Ishikawa (cell line): ENCODE results near the gene NOP53.

Source experiments
- CEBPB ChIP-seq: IDR thresholded peaks from 2 replicates; pipeline ENCODE4 v1.6.1; 2012
- CREB1 ChIP-seq: IDR thresholded peaks from 2 replicates; pipeline ENCODE4 v1.6.1; 2012; ENCODE audit warnings: low read depth
- EGR1 ChIP-seq: IDR thresholded peaks from 2 replicates; pipeline ENCODE4 v1.6.1; 2012
- EP300 ChIP-seq: IDR thresholded peaks from 2 replicates; pipeline ENCODE4 v1.6.1; 2012; ENCODE audit warnings: borderline replicate concordance
- FOXM1 ChIP-seq: IDR thresholded peaks from 2 replicates; pipeline ENCODE4 v1.6.1; 2012; ENCODE audit warnings: low read depth, borderline replicate concordance
- MAX ChIP-seq: IDR thresholded peaks from 2 replicates; pipeline ENCODE4 v1.6.1; 2012
- NFIC ChIP-seq: IDR thresholded peaks from 2 replicates; pipeline ENCODE4 v1.6.1; 2012
- RAD21 ChIP-seq: IDR thresholded peaks from 2 replicates; pipeline ENCODE4 v1.6.1; 2012; ENCODE audit warnings: low read depth
- REST ChIP-seq: IDR thresholded peaks from 2 replicates; pipeline ENCODE4 v1.6.1; 2012; ENCODE audit warnings: low read depth, mild to moderate bottlenecking
- TCF12 ChIP-seq: IDR thresholded peaks from 2 replicates; pipeline ENCODE4 v1.6.1; 2012; ENCODE audit warnings: low read depth
- TEAD4 ChIP-seq: IDR thresholded peaks from 2 replicates; pipeline ENCODE4 v1.6.1; 2012
- USF1 ChIP-seq: IDR thresholded peaks from 2 replicates; pipeline ENCODE4 v1.6.1; 2012
- ZBTB7A ChIP-seq: IDR thresholded peaks from 2 replicates; pipeline ENCODE4 v1.6.1; 2012; ENCODE audit warnings: low read depth

GRCh38 chr19:47801270-47801669, 55.9 kb downstream of the NOP53 start:
- no peak for TF ChIP-seq CEBPB
- no peak for TF ChIP-seq RAD21
- TF ChIP-seq ZBTB7A = no peak
- TF ChIP-seq TEAD4 = no peak
- no peak for TF ChIP-seq NFIC
- TF ChIP-seq CREB1 = no peak
- TF ChIP-seq EGR1 = no peak
- no peak for TF ChIP-seq MAX
- no peak for TF ChIP-seq FOXM1
- no peak for TF ChIP-seq EP300
- no peak for TF ChIP-seq REST
- TF ChIP-seq USF1 = no peak
- TF ChIP-seq TCF12 = no peak
